GM12891 (cell line): ENCODE results near the gene ABCD4.

Experiments used
- DNase-seq: peaks from one replicate; pipeline ENCODE4 v3.0.0; 2011; ENCODE audit warnings: low spot score; ENCODE audit not compliant: insufficient read length
- FAIRE-seq: peaks from 2 replicates; lab custom pipeline; 2011; peaks lifted over from hg19 to GRCh38; lab: Jason Lieb, UNC
- PAX5 ChIP-seq: IDR thresholded peaks from 2 replicates; pipeline ENCODE4 v1.6.1; 2011; ENCODE audit warnings: low read length, moderate library complexity, mild to moderate bottlenecking; ENCODE audit not compliant: insufficient read depth, severe bottlenecking
- POLR2A ChIP-seq: IDR thresholded peaks from 2 replicates; pipeline ENCODE4 v1.6.1; 2011; ENCODE audit warnings: low read depth, low read length, control low read depth
- POLR2AphosphoS5 ChIP-seq: IDR thresholded peaks from 2 replicates; pipeline ENCODE4 v1.6.1; 2011; ENCODE audit warnings: low read depth, low read length, control low read depth
- POU2F2 ChIP-seq: IDR thresholded peaks from 2 replicates; pipeline ENCODE4 v1.6.1; 2011; ENCODE audit warnings: low read depth, mild to moderate bottlenecking, control low read depth, low read length, moderate library complexity
- SPI1 ChIP-seq: IDR thresholded peaks from 2 replicates; pipeline ENCODE4 v1.6.1; 2011; ENCODE audit warnings: low read depth, low read length, control low read depth
- TAF1 ChIP-seq: IDR thresholded peaks from 2 replicates; pipeline ENCODE4 v1.6.1; 2011; ENCODE audit warnings: low read depth, low read length, control low read depth

ABCD4 gene

DNA sequence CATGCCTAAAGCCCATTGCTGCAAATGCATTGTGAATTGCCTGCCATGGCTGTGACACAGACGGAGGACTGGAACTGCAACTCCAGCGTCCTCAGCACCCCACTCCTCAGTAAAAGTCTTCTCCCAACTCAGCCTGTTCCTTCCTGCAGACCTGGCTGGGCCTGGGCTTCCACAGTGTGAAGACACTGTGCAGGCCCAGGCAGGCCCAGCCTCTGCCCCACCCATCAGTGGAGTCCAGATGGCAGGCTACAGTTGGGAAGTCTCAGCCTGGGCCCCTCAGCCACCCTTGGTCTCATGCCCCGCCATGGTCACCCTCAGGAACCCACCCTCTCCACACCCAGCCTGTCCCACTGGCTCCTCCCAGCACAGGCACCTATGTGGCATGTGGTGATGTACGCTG is 41.4 kb downstream of the ABCD4 start:
- TF ChIP-seq POLR2A, result no peak
- no peak for TF ChIP-seq TAF1
- no peak for TF ChIP-seq SPI1
- no peak for TF ChIP-seq PAX5
- no peak for TF ChIP-seq POLR2AphosphoS5
- no peak for TF ChIP-seq POU2F2
- DNase-seq (no peak), FAIRE-seq (no peak)

DNA sequence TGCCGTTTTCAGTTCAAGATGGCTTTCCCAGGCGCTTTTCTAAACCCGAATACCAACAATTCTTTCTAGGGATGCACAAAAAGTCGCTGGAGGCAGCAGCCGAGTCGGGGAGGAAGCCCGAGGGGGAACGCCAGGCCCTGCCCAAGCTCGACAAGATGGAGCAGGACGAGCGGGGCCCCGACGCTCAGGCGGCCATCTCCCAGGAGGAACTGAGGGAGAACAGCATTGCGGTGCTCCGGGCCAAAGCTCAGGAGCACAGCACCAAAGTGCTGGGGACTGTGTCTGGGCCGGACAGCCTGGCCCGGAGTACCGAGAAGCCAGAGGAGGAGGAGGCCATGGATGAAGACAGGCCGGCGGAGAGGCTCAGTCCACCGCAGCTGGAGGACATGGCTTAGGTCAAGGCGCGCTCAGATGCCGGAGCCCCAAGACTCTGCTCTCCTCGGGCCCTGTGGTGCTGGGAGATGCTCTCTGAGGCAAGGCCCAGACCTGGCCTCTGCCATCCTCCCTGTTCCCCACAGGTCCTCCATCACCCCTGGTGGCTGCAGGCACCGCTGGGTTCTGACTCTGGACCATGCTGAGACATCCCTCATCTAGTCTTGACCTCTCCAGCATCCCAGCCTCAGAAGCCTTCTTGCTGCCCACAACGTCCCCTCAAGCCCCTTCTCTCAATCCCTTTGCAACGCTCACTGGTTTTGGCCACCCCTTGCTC is 42.1 kb downstream of the ABCD4 start:
- DNase-seq, result no peak
- no peak for FAIRE-seq
- TF ChIP-seq TAF1 (no peak), PAX5 (no peak), POLR2AphosphoS5 (no peak), POU2F2 (no peak), POLR2A (no peak)

DNA sequence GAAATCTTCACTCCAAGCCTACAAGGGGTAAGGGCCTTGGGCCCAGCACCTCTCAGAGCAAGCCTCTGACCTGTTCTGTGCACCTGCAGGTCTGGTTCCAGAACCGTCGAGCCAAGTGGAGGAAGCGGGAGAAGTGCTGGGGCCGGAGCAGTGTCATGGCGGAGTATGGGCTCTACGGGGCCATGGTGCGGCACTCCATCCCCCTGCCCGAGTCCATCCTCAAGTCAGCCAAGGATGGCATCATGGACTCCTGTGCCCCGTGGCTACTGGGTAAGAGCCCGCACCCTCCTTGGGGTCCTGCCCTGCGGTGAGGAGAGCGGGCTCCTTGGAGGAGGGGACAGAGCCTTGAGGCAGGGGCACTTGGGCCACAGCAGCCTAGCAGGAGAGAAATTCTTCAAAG is 43.2 kb downstream of the ABCD4 start:
- DNase-seq, result no peak
- no peak for FAIRE-seq
- TF ChIP-seq POLR2AphosphoS5, result no peak
- TF ChIP-seq POU2F2, result no peak

DNA sequence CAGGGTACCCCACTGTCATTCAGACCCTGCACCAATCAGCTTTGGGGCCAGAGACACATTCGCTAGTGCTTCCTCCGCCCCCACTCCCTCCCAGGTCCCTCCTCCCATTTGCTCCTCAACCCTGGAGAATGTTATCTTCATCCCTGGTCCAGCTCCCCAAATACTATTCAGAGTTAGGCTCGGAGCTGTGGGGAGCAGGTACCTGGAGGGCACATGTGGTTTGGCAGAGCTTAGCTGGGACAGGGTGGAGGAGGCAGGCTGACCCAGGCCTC is 44.0 kb downstream of the ABCD4 start:
- TF ChIP-seq PAX5 (no peak), POLR2A (no peak), POU2F2 (no peak), SPI1 (no peak), POLR2AphosphoS5 (no peak)
- no peak for DNase-seq
- FAIRE-seq, result no peak

DNA sequence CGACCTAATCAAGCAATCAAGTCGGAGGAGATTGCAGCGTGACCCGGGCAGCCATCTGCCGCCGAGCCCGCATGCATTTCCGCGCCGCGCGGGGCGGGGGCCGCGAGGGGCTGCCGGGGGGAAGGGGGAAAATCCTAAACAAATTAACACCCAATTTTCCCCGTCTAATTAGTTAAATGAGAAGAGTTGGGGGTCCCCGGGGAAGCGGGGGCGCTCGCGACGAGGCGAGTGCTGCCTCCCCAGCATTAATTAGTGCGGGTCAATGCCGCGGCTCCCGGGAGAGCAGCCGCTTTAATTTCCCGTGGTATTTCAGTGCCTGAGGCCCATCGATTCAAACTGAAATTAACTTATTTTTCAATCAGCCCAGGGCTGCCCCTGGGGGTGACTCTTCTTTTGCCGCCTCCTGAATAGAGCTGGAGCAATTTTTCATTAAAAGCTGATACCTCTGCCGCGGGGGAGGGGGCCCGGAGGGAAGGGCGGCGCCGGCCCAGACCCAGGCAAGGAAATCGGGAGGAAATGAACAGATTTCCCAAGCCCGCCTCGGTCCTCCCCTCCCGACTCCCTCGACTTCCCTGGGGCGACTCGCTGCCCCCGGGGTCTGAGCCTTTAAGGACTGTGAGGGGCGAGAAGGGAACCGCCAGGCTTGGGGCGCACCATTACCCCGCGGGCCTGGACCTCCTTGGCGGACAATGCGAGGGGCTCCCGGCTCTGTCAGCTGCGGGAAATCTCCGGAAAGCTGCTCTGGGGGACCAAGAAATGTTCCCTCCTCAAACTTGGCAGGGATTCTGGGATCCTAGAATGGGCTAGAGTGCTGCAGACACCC is 44.6 kb downstream of the ABCD4 start:
- TF ChIP-seq POLR2AphosphoS5 (no peak), POU2F2 (no peak), POLR2A (no peak), SPI1 (no peak), TAF1 (no peak), PAX5 (no peak)
- DNase-seq (no peak), FAIRE-seq (no peak)

DNA sequence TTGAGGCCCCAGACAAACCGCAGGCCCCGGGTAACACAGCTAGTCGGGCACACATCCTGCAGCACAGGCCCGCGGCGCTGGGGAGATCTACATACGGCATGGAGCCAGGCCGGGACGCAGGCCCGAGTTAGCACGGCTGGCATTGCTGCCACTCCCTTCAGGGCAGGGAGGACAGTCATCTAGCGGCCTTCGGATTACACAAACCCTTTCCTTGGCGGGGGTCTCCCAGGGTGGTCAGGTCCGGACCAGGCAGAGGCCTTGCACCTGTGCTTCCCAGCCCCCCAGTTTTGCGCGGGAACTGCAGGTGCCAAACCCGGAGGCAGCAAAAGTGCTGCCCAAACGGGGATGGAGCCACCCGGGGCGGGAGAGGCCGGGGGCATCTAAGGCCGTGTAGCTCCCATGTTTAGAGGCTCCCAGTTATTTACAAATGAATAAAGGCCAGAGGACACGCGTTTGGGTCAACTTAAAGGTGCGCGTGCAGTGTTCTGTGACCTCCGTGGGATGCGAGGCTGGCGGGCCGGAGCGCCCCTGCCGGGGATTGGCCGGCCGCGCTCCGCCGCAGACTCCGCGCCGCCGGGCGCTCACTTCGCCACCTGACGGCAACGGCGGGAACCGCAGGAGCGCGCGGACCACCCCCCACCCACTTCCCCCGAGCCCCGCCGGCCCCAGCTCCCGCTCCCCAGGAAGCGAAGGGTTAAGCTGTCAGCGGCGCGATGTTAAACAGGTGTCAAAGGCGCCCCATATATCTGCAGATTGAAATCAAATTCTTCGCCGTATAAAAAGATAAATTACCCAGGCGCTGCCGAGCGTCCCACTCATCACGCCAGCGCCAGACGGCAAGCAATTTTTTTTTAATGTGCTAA is 45.4 kb downstream of the ABCD4 start:
- FAIRE-seq, result peak; percentile 90
- TF ChIP-seq PAX5, result no peak
- no peak for TF ChIP-seq SPI1
- TF ChIP-seq POU2F2, result no peak
- no peak for TF ChIP-seq POLR2A
- peak; percentile 88 for DNase-seq

DNA sequence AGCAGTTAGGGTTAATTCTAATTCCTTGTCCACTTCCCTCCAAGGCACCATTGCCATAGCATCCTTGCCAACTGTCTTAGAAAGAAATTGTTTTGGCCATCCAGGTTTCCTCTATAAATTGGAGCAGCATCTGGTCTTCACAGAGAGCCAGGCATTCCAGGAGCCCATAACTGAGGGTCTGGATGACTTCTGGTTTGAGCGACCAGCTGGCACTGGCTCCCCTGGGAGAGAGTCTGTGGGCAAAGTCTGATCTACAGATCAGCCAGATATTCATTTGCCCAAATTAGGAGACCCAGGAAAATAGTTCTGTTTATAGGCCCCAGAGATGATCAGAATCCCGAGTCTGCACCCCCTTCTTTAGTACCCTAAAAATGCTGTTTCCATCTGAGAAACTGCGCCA is 47.5 kb downstream of the ABCD4 start:
- FAIRE-seq, result no peak
- no peak for DNase-seq
- TF ChIP-seq POLR2A (no peak), PAX5 (no peak), POU2F2 (no peak), SPI1 (no peak), TAF1 (no peak), POLR2AphosphoS5 (no peak)

DNA sequence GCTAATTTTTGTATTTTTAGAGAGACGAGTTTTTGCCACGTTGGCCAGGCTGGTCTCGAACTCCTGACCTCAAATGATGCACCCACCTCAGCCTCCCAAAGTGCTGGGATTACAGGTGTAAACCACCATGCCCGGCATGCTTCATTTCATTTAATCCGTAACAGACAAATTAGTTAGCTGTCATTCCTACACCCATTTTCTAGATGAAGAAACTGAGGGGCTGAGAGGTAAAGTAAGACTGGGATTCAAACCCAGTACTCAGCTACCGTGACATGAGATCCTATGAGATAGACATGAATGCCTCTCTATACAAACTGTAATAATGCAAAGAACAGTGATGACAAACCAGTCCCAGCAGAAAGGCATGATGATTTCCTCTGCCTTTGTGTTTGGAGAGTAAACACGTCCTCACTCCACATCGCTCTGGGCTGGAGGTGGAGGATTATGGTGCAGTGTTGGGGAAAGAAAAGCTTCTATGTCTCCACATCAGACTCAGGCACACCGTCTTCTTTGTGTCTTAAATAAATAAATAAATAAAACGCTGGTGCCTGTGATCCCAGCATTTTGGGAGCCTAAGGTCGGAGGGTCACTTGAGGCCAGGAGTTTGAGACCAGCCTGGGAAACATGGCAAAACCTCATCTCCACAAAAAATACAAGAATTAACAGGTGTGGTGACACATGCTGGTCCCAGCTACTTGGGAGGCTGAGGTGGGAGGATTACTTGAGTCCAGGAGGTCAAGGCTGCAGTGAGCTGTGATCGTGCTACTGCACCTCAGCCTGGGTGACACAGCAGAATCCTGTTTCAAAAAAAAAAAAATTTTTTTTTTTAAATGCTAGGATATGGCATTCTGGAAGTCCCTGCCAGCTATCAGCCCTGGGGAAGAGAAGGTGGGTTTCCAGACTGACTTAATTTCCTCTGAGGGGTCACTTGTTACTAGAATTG is 53.0 kb downstream of the ABCD4 start:
- FAIRE-seq (no peak), DNase-seq (no peak)
- no peak for TF ChIP-seq TAF1
- TF ChIP-seq POU2F2, result no peak
- no peak for TF ChIP-seq POLR2A
- no peak for TF ChIP-seq PAX5
- TF ChIP-seq SPI1, result no peak
- TF ChIP-seq POLR2AphosphoS5, result no peak

DNA sequence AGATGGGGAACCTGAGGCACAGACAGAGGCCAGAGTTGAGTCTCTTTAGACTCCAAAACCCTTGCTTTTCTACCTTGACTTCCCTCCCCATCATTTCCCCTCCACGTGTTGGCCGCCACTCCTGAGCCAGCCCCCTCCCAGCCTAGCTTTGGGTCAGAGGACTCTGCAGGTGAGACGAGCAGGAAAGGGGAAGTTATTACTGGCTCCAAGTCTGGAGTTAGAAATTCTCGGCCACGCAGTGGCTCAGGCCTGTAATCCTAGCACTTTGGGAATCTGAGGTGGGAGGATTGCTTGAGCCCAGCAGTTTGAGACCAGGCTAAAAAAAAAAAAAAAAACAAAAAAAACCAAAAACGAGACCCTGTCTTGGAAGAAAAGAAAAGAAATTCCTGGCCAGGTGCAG is 54.7 kb downstream of the ABCD4 start:
- FAIRE-seq, result no peak
- DNase-seq, result no peak
- TF ChIP-seq POLR2A, result no peak
- no peak for TF ChIP-seq POU2F2
- TF ChIP-seq SPI1, result no peak
- no peak for TF ChIP-seq TAF1
- TF ChIP-seq PAX5, result no peak
- TF ChIP-seq POLR2AphosphoS5, result no peak

DNA sequence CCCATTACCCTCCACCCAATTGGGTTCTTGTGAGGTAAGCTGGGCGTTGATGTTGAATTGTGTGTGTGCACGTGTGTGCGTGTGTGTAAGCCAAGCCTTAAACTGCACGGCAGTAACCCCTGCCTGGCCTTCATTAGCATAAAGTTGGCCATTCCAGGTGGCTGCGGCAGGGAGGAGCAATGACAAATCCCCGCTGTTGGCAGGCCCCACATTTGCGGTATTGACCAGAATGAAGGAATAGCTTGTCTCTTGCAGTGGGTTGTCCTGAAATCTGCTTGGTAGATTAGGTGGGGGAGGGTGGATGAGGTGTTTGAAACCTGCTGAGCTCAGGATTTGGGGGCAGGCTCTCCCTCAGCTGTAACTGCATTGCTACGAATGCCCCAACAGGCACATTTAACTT is 56.2 kb downstream of the ABCD4 start:
- TF ChIP-seq POU2F2, result no peak
- no peak for TF ChIP-seq TAF1
- TF ChIP-seq SPI1, result no peak
- TF ChIP-seq POLR2A, result no peak
- no peak for TF ChIP-seq PAX5
- TF ChIP-seq POLR2AphosphoS5, result no peak
- DNase-seq (no peak), FAIRE-seq (no peak)
